WERI-Rb-1 (cell line): Measurements from ENCODE around the gene OPN3.

Experiments
- DNase-seq: peaks from one replicate; pipeline ENCODE4 v3.0.0-alpha.2; 2020
- H3K27ac ChIP-seq: fragments of 250-450 bp; sonication (Bioruptor Pico); 2 replicates; pipeline ENCODE4 v1.5.1; 2020; ENCODE audit warnings: mild to moderate bottlenecking, moderate library complexity
- H3K27me3 ChIP-seq: fragments of 250-450 bp; sonication (Bioruptor Pico); 2 replicates; pipeline ENCODE4 v1.5.1; 2021; ENCODE audit warnings: mild to moderate bottlenecking, low read depth, moderate library complexity; ENCODE audit not compliant: insufficient read depth, severe bottlenecking
- H3K36me3 ChIP-seq: fragments of 250-450 bp; sonication (Bioruptor Pico); 2 replicates; pipeline ENCODE4 v1.5.1; 2020; ENCODE audit warnings: mild to moderate bottlenecking, moderate library complexity
- H3K4me3 ChIP-seq: 2 replicates; pipeline ENCODE4 v1.5.1; 2011; ENCODE audit warnings: low read depth, mild to moderate bottlenecking, control low read depth, low read length
- H3K9me3 ChIP-seq: fragments of 250-450 bp; sonication (Bioruptor Pico); 2 replicates; pipeline ENCODE4 v1.5.1; 2021; ENCODE audit warnings: mild to moderate bottlenecking, moderate library complexity; ENCODE audit not compliant: severe bottlenecking
- CTCF ChIP-seq: IDR thresholded peaks from 2 replicates; pipeline ENCODE4 v1.5.1; 2011; ENCODE audit warnings: low read depth, mild to moderate bottlenecking, control low read depth, inconsistent platforms, low read length

OPN3 gene

GRCh38 chr1:241579434-241579833, 60.7 kb downstream of the OPN3 start:
- H3K36me3 ChIP-seq = no peaks in the 10 kb centered on the region
- peaks cover 4% of the 10 kb centered on the region for H3K27me3 ChIP-seq
- H3K9me3 ChIP-seq = peaks cover 4% of the 10 kb centered on the region
- H3K4me3 ChIP-seq = no peak overlapping the region
- TF ChIP-seq CTCF = no peak
- no peak for DNase-seq
- no peak overlapping the region for H3K27ac ChIP-seq

- Histone ChIP-seq H3K9me3 (peaks cover 4% of the 10 kb centered on the region), H3K27ac (no peak overlapping the region), H3K4me3 (no peak overlapping the region), H3K36me3 (no peaks in the 10 kb centered on the region), H3K27me3 (peaks cover 4% of the 10 kb centered on the region)
- no peak for TF ChIP-seq CTCF
- no peak for DNase-seq
These were observed 66.0 kb downstream of the OPN3 start for GRCh38 chr1:241574154-241574553.

GRCh38 chr1:241569848-241570247, 70.3 kb downstream of the OPN3 start:
- Histone ChIP-seq H3K27ac (no peak overlapping the region), H3K36me3 (no peaks in the 10 kb centered on the region), H3K27me3 (peaks cover 5% of the 10 kb centered on the region), H3K4me3 (no peak overlapping the region), H3K9me3 (no peaks in the 10 kb centered on the region)
- no peak for DNase-seq
- TF ChIP-seq CTCF = no peak

- Histone ChIP-seq H3K27ac (no peak overlapping the region), H3K9me3 (no peaks in the 10 kb centered on the region), H3K27me3 (no peaks in the 10 kb centered on the region), H3K36me3 (no peaks in the 10 kb centered on the region), H3K4me3 (no peak overlapping the region)
- no peak for DNase-seq
- TF ChIP-seq CTCF = no peak
These were observed 79.4 kb downstream of the OPN3 start for GRCh38 chr1:241560849-241561187.

- Histone ChIP-seq H3K9me3 (no peaks in the 10 kb centered on the region), H3K27me3 (no peaks in the 10 kb centered on the region), H3K27ac (no peak overlapping the region), H3K36me3 (no peaks in the 10 kb centered on the region), H3K4me3 (no peak overlapping the region)
- TF ChIP-seq CTCF = no peak
- no peak for DNase-seq
These were observed 79.9 kb downstream of the OPN3 start for GRCh38 chr1:241560146-241560848.

- H3K4me3 ChIP-seq = no peak overlapping the region
- no peaks in the 10 kb centered on the region for H3K27me3 ChIP-seq
- H3K9me3 ChIP-seq = no peaks in the 10 kb centered on the region
- TF ChIP-seq CTCF = no peak
- no peak overlapping the region for H3K27ac ChIP-seq
- no peak for DNase-seq
- no peaks in the 10 kb centered on the region for H3K36me3 ChIP-seq
These were observed 82.5 kb downstream of the OPN3 start for GRCh38 chr1:241557551-241558193.
